ENCODE data around the gene C11orf58.

C11orf58 gene

DNA sequence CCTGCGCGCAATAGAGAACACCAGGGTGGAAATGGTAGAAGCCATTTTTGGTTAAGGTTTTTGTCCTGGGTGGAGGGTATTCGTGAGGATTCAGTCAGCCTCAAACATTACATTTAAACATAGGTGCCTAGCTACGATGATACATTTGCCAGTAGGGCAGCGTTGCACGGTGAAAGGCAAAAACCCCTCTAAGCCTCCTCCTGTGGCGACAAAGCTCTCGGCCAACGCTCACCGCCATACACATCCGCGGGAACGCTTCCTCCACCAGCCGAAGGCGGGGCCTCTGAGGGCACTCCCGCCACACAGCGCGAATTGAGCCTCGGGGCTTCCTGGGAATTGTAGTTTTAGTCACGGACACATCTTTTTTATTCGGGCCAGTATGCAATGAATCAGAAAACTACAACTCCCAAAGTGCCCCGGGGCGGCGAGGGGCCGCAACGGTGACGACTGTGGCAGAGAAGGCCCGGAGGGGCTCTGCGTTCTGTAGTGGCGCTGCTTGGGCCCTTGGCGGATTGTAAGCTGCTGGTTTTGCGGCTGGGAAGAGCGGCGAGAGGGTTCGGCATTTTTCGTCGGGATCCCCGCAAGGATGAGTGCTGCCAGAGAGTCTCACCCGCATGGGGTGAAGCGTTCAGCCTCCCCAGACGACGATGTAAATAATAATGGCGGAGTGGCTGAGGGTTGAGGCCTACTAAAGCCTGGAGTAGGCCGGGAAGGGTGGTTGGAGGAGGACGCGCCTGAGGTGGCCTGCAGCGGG lies at the start of gene C11orf58:
TSS of gene C11orf58 (plus strand) at position 455 of the 754 bp plus-strand sequence. CDS start at position 587, 132 bp downstream.
- DNase-seq (ENCODE audit: low read depth), result peak; percentile 92

DNA sequence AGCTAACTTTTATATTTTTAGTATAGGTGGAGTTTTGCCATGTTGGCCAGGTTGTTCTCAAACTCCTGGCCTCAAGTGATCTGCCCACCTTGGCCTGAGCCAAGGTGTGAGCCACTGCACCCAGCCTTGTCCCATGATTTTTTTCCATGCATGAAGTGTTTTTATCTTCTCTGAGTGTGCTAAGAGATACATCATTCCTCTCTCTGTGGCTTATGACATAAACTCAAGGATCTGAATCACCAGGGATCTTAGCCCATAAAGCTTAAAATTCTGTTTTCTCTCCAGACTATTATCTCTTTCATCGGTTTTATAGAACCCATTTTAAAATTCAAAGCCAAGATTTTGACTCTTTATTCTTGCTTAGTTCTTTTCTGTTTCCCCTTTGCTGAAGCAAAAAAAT lies 48.4 kb upstream of the C11orf58 start:
- DNase-seq (ENCODE audit: low read depth), result no peak

- DNase-seq (ENCODE audit: low read depth), result no peak
Measured at GRCh38 chr11:16703795-16704194, 34.7 kb upstream of the C11orf58 start.

DNA sequence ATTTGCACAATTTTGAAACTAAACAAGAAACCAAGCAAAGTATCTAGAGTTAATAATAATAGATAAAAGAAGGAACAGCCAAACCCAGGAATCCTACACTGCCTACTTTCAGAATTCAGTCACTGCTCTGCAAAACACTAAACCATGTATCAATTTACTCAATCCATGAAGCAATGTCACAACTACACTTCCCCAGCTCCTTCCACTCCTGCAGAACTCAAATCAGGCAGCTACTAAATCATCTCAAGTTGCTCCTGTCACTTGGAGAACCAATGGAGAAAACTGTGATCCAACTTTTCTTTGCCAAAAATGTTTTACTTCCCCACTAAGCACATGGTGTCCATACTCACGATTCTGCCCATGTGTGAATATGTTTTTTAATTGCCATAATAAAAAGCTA lies 24.9 kb upstream of the C11orf58 start:
- DNase-seq (ENCODE audit: low read depth), result no peak

DNA sequence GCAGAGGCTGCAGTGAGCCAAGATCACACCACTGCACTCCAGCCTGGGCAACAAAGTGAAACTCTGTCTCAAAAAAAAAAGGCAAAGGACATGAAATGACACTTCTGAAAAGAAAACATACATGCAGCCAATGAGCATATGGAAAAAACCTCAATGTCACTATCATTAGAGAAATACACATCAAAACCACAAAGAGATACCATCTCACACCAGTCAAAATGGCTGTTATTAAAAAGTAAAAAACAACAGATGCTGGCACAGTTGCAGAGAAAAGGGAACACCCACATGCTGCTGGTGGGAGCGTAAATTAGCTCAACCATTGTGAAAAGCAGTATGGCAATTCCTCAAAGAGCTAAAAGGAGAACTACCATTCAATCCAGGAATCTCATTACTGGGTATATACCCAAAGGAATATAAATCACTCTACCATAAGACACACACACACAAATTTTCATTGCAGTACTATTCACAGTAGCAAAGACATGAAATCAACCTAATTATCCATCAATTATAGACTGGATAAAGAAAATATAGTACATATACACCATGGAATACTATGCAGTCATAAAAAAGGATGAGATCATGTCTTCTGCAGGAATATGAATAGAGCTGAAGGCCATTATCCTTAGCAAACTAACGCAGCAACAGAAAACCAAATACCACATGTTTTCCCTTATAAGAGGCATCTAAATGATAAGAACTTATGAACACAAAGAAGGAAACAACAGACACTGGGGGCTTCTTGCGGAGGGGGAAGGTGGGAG lies 15.7 kb upstream of the C11orf58 start:
- DNase-seq (ENCODE audit: low read depth), result no peak

GRCh38 chr11:16727806-16728205 lies 10.6 kb upstream of the C11orf58 start:
- DNase-seq (ENCODE audit: low read depth), result no peak

DNA sequence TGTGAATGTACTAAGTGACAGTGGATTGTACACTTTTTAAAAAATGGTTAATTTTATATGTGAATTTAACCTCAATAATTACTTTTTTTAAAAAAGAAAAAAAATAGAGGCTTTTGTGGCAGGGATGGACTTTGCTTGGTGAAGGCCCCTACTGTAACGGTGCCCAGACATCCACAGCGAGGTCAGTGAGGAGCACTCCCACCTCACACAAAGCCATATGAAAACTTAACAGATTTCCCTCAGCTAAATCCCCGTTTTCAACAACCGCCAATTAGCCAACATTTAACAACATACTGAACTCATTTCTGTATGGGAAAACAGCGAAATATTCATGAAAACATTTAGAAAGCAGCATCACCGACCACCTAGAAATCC lies 642 bp upstream of the C11orf58 start:
- no peak for DNase-seq (ENCODE audit: low read depth)

- DNase-seq (ENCODE audit: low read depth), result no peak
Measured at GRCh38 chr11:16738947-16739815, 734 bp downstream of the C11orf58 start.

GRCh38 chr11:16741473-16741872 lies 3.0 kb downstream of the C11orf58 start:
- DNase-seq (ENCODE audit: low read depth), result no peak

DNA sequence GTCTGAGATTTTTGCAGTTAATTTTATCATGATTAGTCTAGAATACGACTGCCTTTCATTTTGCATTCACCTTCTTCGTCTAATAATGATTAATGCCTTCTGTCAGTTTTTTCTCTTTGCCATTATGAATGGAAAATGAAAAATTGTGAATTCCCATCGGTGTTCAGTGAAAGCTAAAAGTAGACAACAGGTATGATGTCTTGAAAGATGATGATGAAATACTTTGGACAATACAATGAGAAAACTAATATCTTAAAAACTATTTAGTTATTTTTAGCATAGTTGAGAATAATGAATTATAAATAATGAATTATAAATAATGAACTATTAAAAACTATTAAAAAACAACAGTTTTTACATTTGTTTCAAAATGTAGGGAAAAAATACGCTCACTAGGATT lies 5.0 kb downstream of the C11orf58 start:
- no peak for DNase-seq (ENCODE audit: low read depth)

- DNase-seq (ENCODE audit: low read depth), result no peak
Measured at GRCh38 chr11:16744128-16744725, 5.8 kb downstream of the C11orf58 start.

DNA sequence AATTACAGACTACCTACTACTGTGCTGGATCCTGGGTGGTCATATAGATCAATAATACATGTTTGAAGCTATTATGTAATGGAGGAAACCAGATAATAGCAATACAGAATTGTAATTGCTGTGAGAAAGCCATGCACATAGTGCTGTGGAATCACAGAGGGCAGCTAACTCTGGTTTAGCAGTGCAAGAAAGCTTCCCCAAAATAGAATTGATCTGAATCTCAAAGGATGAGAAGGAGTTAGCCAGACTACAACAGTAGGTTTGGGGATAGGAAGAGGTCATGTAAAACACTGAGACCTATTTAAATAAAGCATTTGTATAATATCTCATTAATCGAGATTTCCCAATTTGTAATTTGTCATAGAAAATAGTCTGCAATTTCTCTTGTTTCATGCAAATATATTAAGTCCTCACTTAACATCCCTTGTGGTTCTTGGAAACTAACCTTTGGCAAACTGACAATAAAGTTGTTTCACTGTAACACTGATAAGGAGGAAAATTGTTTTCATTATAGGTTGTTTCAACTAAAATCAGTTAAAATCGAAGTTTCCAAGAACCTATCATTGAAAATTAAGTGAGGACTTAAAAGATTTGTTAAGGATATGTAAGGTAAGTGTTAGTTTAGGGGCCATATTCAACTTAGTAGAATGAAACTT lies 7.6 kb downstream of the C11orf58 start:
- no peak for DNase-seq (ENCODE audit: low read depth)

DNA sequence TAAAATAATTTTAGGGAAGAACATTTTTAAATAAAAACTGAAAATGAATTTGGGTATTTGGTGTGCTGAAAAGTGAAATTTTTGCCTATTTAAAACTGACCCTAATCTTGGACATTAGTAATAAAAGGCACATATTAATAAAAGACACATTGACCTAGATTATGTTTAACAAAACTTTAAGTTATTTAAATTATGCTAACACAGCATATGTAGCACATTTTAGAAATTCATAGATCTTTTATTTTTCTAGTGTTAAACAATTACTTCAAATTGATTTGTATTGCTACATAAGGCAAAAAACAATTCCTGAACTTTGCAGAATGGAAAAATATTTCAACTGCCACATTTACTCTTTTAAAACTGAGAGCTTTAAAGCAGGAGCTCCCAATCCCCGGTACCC lies 10.6 kb downstream of the C11orf58 start:
- DNase-seq (ENCODE audit: low read depth), result no peak

GRCh38 chr11:16749666-16750065 lies 11.2 kb downstream of the C11orf58 start:
- no peak for DNase-seq (ENCODE audit: low read depth)

GRCh38 chr11:16750417-16750816 lies 12.0 kb downstream of the C11orf58 start:
- DNase-seq (ENCODE audit: low read depth), result no peak

DNA sequence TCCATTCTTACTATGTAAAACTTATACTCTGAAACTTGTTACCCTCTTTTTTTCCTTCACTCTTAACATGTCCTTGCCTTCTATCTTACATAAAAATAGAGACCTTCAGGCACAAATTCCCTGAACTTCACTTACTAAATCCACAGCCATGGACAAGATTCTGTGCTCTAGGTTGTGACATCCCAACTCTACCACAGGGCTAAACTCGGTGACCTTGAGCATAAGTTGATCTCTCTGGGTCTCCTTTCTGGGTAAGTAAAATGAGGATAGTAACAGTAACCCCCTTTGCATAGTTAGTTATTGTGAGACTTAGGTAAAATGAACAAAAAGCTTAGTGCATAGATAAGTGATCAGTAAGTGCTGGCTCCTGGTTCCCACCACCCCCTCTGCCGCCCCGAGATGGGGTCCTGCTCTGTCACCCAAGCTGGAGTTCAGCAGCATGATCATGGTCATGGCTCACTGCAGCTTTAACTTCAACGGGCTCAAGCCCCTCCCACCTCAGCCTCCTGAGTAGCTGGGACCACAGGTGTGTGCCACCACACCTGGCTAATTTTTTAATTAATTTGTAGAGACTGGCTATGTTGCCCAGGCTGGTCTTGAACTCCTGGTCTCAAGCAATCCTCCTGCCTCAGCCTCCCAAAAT lies 20.1 kb downstream of the C11orf58 start:
- DNase-seq (ENCODE audit: low read depth), result no peak

DNA sequence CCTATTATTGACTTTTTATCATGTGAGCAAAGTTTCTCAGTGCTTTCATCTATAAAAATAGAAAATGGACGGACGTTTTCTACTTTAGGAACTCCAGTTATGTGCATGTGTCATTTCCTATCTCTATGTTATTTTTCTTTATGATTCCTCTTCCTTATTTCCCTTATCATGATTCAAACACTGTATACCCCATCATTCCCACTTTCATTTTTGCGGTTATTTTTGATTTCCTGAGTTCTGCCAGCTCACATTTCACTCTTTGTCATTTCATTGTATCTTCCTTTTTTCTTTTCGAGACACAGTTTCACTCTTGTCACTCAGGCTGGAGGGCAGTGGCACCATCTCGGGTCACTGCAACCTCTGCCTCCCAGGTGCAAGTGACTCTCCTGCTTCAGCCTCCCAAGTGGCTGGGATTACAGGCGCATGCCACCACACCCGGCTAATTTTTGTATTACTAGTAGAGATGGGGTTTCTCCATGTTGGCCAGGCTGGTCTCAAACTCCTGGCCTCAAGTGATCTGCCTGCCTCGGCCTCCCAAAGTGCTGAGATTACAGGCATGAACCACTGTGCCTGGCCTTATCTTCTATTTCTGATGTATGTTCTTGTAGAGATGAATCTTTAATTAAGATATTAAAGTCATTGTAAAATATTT lies 21.5 kb downstream of the C11orf58 start:
- no peak for DNase-seq (ENCODE audit: low read depth)

GRCh38 chr11:16763746-16764145 lies 25.3 kb downstream of the C11orf58 start:
- DNase-seq (ENCODE audit: low read depth), result no peak

DNA sequence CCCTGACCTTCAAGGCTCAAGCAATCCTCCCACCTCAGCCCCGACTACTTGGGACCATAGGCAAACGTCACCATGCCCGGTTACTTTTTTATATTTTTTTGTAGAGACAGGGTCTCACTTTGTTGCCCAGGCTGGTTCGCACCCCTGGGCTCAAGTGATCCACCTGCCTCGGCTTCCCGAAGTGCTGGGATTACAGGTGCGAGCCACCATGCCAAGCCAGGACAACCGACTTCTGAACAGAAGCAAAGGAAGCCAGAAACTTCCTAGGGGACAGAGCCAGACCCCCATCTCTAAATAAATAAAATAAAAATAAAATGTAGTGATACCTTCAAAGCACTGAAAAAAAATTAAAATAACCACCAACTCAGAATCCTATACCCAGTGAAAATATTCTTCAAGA lies 26.4 kb downstream of the C11orf58 start:
- no peak for DNase-seq (ENCODE audit: low read depth)

GRCh38 chr11:16767137-16767536 lies 28.7 kb downstream of the C11orf58 start:
- DNase-seq (ENCODE audit: low read depth), result no peak

GRCh38 chr11:16767957-16768356 lies 29.5 kb downstream of the C11orf58 start:
- no peak for DNase-seq (ENCODE audit: low read depth)

All from T-helper 22 cell (primary cell).